HL-60/S4 treated with phorbol 12-myristate 13-acetate at 8.2 ng/mL for 4 days and 3 days (cell line): ENCODE measurements around the gene ZNF540.
"Not testable (repeated sequence)": the region's sequence is repeated elsewhere in the genome, so short reads cannot be mapped to it uniquely, and the experiment has no call there.

ENCODE experiments used
- in situ Hi-C: fragments of 300-500 bp; cut with MboI; formaldehyde crosslinking; loops from 2 replicates; pipeline ENCODE4 v1.15.0; 2022; ENCODE audit warnings: low sequenced_read_pairs

ZNF540 gene

GRCh38 chr19:37594304-37594981, at the start of gene ZNF540, which contains the start of gene ZNF571:
Gene ZNF540, plus strand, starts transcription at chr19:37594876. Its CDS starts 3,572 bp downstream, at chr19:37598448.
Gene ZNF571, minus strand, starts transcription at chr19:37594792. Its CDS starts 8,116 bp downstream, at chr19:37586676.
- in situ Hi-C loops, result no loop called here

- in situ Hi-C loops, result no loop called here
These were observed 43.3 kb upstream of the ZNF540 start for GRCh38 chr19:37551129-37551993.

- in situ Hi-C loops, result no loop called here
These were observed 31.2 kb upstream of the ZNF540 start for GRCh38 chr19:37563518-37563917.

- in situ Hi-C loops, result no loop called here
These were observed 29.9 kb upstream of the ZNF540 start for GRCh38 chr19:37564624-37565369.

- in situ Hi-C loops, result no loop called here
These were observed 29.4 kb upstream of the ZNF540 start for GRCh38 chr19:37565370-37565669.

- in situ Hi-C loops, result no loop called here
These were observed 22.5 kb upstream of the ZNF540 start for GRCh38 chr19:37572203-37572602.

- in situ Hi-C loops, result no loop called here
These were observed 11.3 kb upstream of the ZNF540 start for GRCh38 chr19:37583340-37583739.

GRCh38 chr19:37593996-37594303, 726 bp upstream of the ZNF540 start:
- in situ Hi-C loops, result no loop called here

- in situ Hi-C loops, result no loop called here
These were observed 306 bp downstream of the ZNF540 start for GRCh38 chr19:37594982-37595382.

- in situ Hi-C loops, result no loop called here
These were observed 40.7 kb downstream of the ZNF540 start for GRCh38 chr19:37635076-37636056.

GRCh38 chr19:37654118-37654517, 59.4 kb downstream of the ZNF540 start:
- in situ Hi-C loops, result no loop called here

- in situ Hi-C loops, result no loop called here
These were observed 60.1 kb downstream of the ZNF540 start for GRCh38 chr19:37654629-37655300.

GRCh38 chr19:37655301-37655688, 60.6 kb downstream of the ZNF540 start, which contains the start of gene ZFP30:
Gene ZFP30, minus strand, starts transcription at chr19:37655465. Its CDS starts 7,643 bp downstream, at chr19:37647822.
- in situ Hi-C loops, result no loop called here

- in situ Hi-C loops, result no loop called here
These were observed 61.2 kb downstream of the ZNF540 start for GRCh38 chr19:37655689-37656371.

GRCh38 chr19:37657157-37657556, 62.5 kb downstream of the ZNF540 start:
- in situ Hi-C loops, result not testable (repeated sequence)
